MCF 10A (cell line): ENCODE data around the gene SOCS4. TPM values are rescaled to one million over a fixed set of nuclear protein-coding genes. Genes with fewer than 3 reads are reported as not detected.

Source experiments
- BruUV-seq: library from RNA; stranded (reverse); fragments of 400-500 nt; replicated peaks from 2 replicates; lab custom pipeline; 2021; lab: Mats Ljungman, UMichigan
- CTCF ChIA-PET: fragments of 300-600 bp; sonication (Branson Sonifier 250); formaldehyde crosslinking; extraction: SDS; loops from one replicate; lab custom pipeline; 2021; ENCODE audit warnings: antibody characterized with exemption, inconsistent platforms; lab: Yijun Ruan, JAX
- POLR2A ChIA-PET: fragments of 300-600, 350-650 bp; sonication (Branson Sonifier 250); formaldehyde crosslinking; extraction: SDS; loops from one replicate; lab custom pipeline; 2020; ENCODE audit warnings: antibody characterized with exemption, inconsistent platforms; lab: Yijun Ruan, JAX
- DNase-seq: peaks from one replicate; pipeline ENCODE4 v3.0.0-alpha.2; 2018; ENCODE audit not compliant: unreplicated experiment
- H3K27ac Mint-ChIP-seq: one replicate; pipeline ENCODE4 v1.8.0; 2022; ENCODE audit warnings: mild to moderate bottlenecking, low read depth, mixed read lengths; ENCODE audit not compliant: unreplicated experiment
- H3K27me3 Mint-ChIP-seq: one replicate; pipeline ENCODE4 v1.8.0; 2022; ENCODE audit warnings: mixed read lengths; ENCODE audit not compliant: insufficient read depth, unreplicated experiment
- H3K36me3 Mint-ChIP-seq: one replicate; pipeline ENCODE4 v1.8.0; 2022; ENCODE audit warnings: mild to moderate bottlenecking, moderate library complexity, mixed read lengths; ENCODE audit not compliant: insufficient read depth, unreplicated experiment
- H3K4me1 Mint-ChIP-seq: one replicate; pipeline ENCODE4 v1.8.0; 2022; ENCODE audit warnings: mixed read lengths; ENCODE audit not compliant: insufficient read depth, unreplicated experiment
- H3K4me3 Mint-ChIP-seq: one replicate; pipeline ENCODE4 v1.8.0; 2022; ENCODE audit warnings: mild to moderate bottlenecking, moderate library complexity, mixed read lengths; ENCODE audit not compliant: unreplicated experiment
- H3K9me3 Mint-ChIP-seq: one replicate; pipeline ENCODE4 v1.8.0; 2022; ENCODE audit warnings: mixed read lengths; ENCODE audit not compliant: unreplicated experiment
- CTCF ChIP-seq: fragments of 200-600 bp; IDR thresholded peaks from one replicate; pipeline ENCODE4 v1.8.0; 2022; ENCODE audit warnings: antibody characterized with exemption, mild to moderate bottlenecking; ENCODE audit not compliant: unreplicated experiment
- intact Hi-C: fragments of 100-400 bp; cut with micrococcal nuclease; formaldehyde crosslinking; loops from 2 replicates; pipeline ENCODE4 v1.14.1; 2022
- total RNA-seq: library from RNA; stranded (reverse); gene quantifications from 2 replicates; pipeline ENCODE4 v1.2.3, GENCODE V29; 2022

SOCS4 gene
- total RNA-seq, 1 experiment from 2014 or later, result 29.6 TPM

- DNase-seq, result no peak
- Mint-ChIP-seq H3K36me3 (peaks cover 51% of the 10 kb centered on the region), H3K9me3 (no peaks in the 10 kb centered on the region), H3K4me1 (peaks cover 16% of the 10 kb centered on the region), H3K4me3 (peak overlapping the region; percentile 83), H3K27ac (peak overlapping the region; percentile 98), H3K27me3 (no peaks in the 10 kb centered on the region)
- ChIA-PET CTCF (interaction anchor here (0.6 to 2.6 kb wide), 17 partner anchors 13 to 426 kb away, joined by 3 to 33 read pairs (median 5); partner anchors contain the start of genes SOCS4 and WDHD1), POLR2A (interaction anchor here (0.6 to 6.7 kb wide), 29 partner anchors 9 to 1448 kb away, joined by 3 to 356 read pairs (median 7); partner anchors contain the start of genes LGALS3, SOCS4 and WDHD1)
- BruUV-seq, result TSS peak; percentile 52
- TF ChIP-seq CTCF, result no peak
- intact Hi-C loops, result loop anchor here (1.0 to 2.0 kb wide), 2 partner anchors 76 to 109 kb away; partner anchors contain the start of gene LGALS3
Measured at GRCh38 chr14:55052269-55052930, 25.4 kb downstream of the SOCS4 start.

GRCh38 chr14:55053018-55053417 lies 26.0 kb downstream of the SOCS4 start:
- intact Hi-C loops, result loop anchor here (2.0 kb wide), 1 partner anchor 76 kb away; the partner anchor contains the start of gene LGALS3
- Mint-ChIP-seq H3K27me3 (no peaks in the 10 kb centered on the region), H3K9me3 (no peaks in the 10 kb centered on the region), H3K4me3 (peak overlapping the region; percentile 83), H3K27ac (peak overlapping the region; percentile 98), H3K36me3 (peaks cover 57% of the 10 kb centered on the region), H3K4me1 (peaks cover 16% of the 10 kb centered on the region)
- POLR2A ChIA-PET, result interaction anchor here (0.7 to 6.7 kb wide), 18 partner anchors 8 to 434 kb away, joined by 3 to 356 read pairs (median 20); partner anchors contain the start of genes LGALS3, SOCS4 and WDHD1
- no TSS peak for BruUV-seq
- TF ChIP-seq CTCF, result no peak
- CTCF ChIA-PET, result interaction anchor here (0.6 to 1.6 kb wide), 8 partner anchors 24 to 1594 kb away, joined by 3 to 5 read pairs (median 4); partner anchors contain the start of genes SOCS4 and WDHD1
- no peak for DNase-seq

DNA sequence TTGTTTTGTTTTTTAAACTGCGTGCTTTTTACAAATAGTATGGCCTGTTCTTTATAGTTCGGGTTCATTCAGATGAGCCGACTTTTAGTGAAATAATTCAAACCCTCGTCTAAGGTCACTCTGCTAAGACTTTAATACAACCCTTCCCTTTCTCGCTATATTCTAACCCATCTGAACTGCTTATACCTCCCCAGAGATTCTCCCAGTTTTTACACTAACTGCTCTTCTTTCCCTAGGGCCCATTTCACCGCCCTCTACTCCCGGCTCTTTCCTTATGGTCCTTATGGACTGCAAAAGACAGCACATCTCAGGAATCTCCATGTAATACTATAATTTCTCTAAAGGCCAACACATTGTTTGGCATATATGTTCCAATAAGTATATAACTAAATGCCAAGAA lies 26.5 kb downstream of the SOCS4 start:
- Mint-ChIP-seq H3K4me3 (peak overlapping the region; percentile 83), H3K27ac (peak overlapping the region; percentile 98), H3K36me3 (peaks cover 62% of the 10 kb centered on the region), H3K9me3 (no peaks in the 10 kb centered on the region), H3K27me3 (no peaks in the 10 kb centered on the region), H3K4me1 (peaks cover 16% of the 10 kb centered on the region)
- ChIA-PET POLR2A (interaction anchor here (0.9 to 6.7 kb wide), 12 partner anchors 8 to 136 kb away, joined by 3 to 356 read pairs (median 36); partner anchors contain the start of genes LGALS3, SOCS4 and WDHD1), CTCF (interaction anchor here (0.6 to 1.6 kb wide), 5 partner anchors 27 to 1595 kb away, joined by 3 to 5 read pairs (median 4); partner anchors contain the start of genes SOCS4 and WDHD1)
- BruUV-seq, result no TSS peak
- intact Hi-C loops, result loop anchor here (2.0 kb wide), 1 partner anchor 75 kb away; the partner anchor contains the start of gene LGALS3
- no peak for TF ChIP-seq CTCF
- no peak for DNase-seq

DNA sequence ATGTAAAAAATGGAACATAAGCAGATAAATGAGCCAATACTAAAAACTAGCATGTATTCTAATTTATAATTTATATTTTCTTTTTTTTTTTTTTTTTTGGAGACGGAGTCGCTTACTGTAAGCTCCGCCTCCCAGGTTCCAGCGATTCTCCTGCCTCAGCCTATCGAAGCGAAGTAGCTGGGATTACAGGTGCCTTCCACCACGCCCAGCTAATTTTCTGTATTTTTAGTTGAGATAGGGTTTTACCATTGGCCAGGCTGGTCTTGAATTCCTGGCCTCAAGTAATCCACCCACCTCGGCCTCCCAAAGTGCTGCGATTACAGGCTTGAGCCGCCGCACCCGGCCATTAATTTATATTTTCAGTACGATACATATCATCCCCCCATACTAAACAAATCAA lies 27.1 kb downstream of the SOCS4 start:
- intact Hi-C loops, result no loop called here
- Mint-ChIP-seq H3K27ac (no peak overlapping the region), H3K4me3 (peak overlapping the region; percentile 33), H3K4me1 (peaks cover 16% of the 10 kb centered on the region), H3K36me3 (peaks cover 67% of the 10 kb centered on the region), H3K27me3 (no peaks in the 10 kb centered on the region), H3K9me3 (no peaks in the 10 kb centered on the region)
- CTCF ChIA-PET, result no interaction called here
- TF ChIP-seq CTCF, result no peak
- no TSS peak for BruUV-seq
- no peak for DNase-seq
- POLR2A ChIA-PET, result interaction anchor here (4.0 to 6.7 kb wide), 2 partner anchors 12 to 21 kb away, joined by 69 to 356 read pairs; no protein-coding TSS in a partner anchor
